SH-SY5Y (cell line): ENCODE data around the gene TMEM107.

Source experiments
- GATA2 ChIP-seq: IDR thresholded peaks from 2 replicates; pipeline ENCODE4 v1.6.1; 2011; ENCODE audit warnings: mild to moderate bottlenecking, low read depth, low read length
- GATA3 ChIP-seq: IDR thresholded peaks from 2 replicates; pipeline ENCODE4 v1.6.1; 2011; ENCODE audit warnings: low read depth, mild to moderate bottlenecking, low read length, moderate library complexity

GRCh38 chr17:8224891-8225812 lies 49.0 kb upstream of the TMEM107 start:
- no peak for TF ChIP-seq GATA3
- no peak for TF ChIP-seq GATA2
